Measurements from ENCODE around the gene RBM5.
"Not testable (repeated sequence)": the region's sequence is repeated elsewhere in the genome, so short reads cannot be mapped to it uniquely, and the experiment has no call there.

Gene RBM5

GRCh38 chr3:50088725-50089608 lies at the start of gene RBM5:
TSS of gene RBM5 (plus strand) at chr3:50088919. CDS start at chr3:50090435, 1,516 bp downstream.
- DNase-seq, result peak; percentile 67

- DNase-seq, result no peak
These were observed 43.7 kb upstream of the RBM5 start for GRCh38 chr3:50044976-50045375.

- no peak for DNase-seq
These were observed 41.3 kb upstream of the RBM5 start for GRCh38 chr3:50047426-50047825.

- DNase-seq, result no peak
These were observed 38.4 kb upstream of the RBM5 start for GRCh38 chr3:50050361-50050760.

GRCh38 chr3:50057756-50058155 lies 31.0 kb upstream of the RBM5 start:
- DNase-seq, result no peak

GRCh38 chr3:50068134-50068533 lies 20.6 kb upstream of the RBM5 start:
- DNase-seq, result no peak

- no peak for DNase-seq
These were observed 10.6 kb upstream of the RBM5 start for GRCh38 chr3:50078091-50078490.

- DNase-seq, result peak; percentile 63
These were observed 10.1 kb upstream of the RBM5 start for GRCh38 chr3:50078622-50079021.

- not testable (repeated sequence) for DNase-seq
These were observed 3.8 kb upstream of the RBM5 start for GRCh38 chr3:50084951-50085350.

- no peak for DNase-seq
These were observed 858 bp downstream of the RBM5 start for GRCh38 chr3:50089609-50089945.

- no peak for DNase-seq
These were observed 2.3 kb downstream of the RBM5 start for GRCh38 chr3:50090984-50091383.

GRCh38 chr3:50095352-50095998 lies 6.8 kb downstream of the RBM5 start:
- no peak for DNase-seq

GRCh38 chr3:50100386-50100785 lies 11.7 kb downstream of the RBM5 start:
- DNase-seq, result no peak

- peak; percentile 71 for DNase-seq
These were observed 12.5 kb downstream of the RBM5 start for GRCh38 chr3:50100956-50101845.

- DNase-seq, result no peak
These were observed 13.8 kb downstream of the RBM5 start for GRCh38 chr3:50102558-50102957.

- DNase-seq, result no peak
These were observed 23.0 kb downstream of the RBM5 start for GRCh38 chr3:50111757-50112156.

GRCh38 chr3:50112462-50112861 lies 23.7 kb downstream of the RBM5 start:
- DNase-seq, result no peak

- DNase-seq, result no peak
These were observed 28.4 kb downstream of the RBM5 start for GRCh38 chr3:50117120-50117519.

- DNase-seq, result no peak
These were observed 29.5 kb downstream of the RBM5 start for GRCh38 chr3:50118237-50118636.

- DNase-seq, result no peak
These were observed 31.1 kb downstream of the RBM5 start for GRCh38 chr3:50119786-50120185.

- no peak for DNase-seq
These were observed 31.8 kb downstream of the RBM5 start for GRCh38 chr3:50120364-50121071.

All from DMS79 (cell line).